Neuronal stem cell (in vitro differentiated cells): ENCODE results near the gene SMNDC1.

Source experiments
- DNase-seq: peaks from one replicate; pipeline ENCODE4 v3.0.0-alpha.2; 2013; ENCODE audit warnings: low spot score
- H2AFZ ChIP-seq: one replicate; pipeline ENCODE4 v1.6.1; 2013; ENCODE audit warnings: mild to moderate bottlenecking, low read length, inconsistent platforms
- H2AK5ac ChIP-seq: 2 replicates; pipeline ENCODE4 v1.6.1; 2013; ENCODE audit warnings: low read depth, mild to moderate bottlenecking, inconsistent platforms, low read length, moderate library complexity, mixed read lengths
- H2BK120ac ChIP-seq: 2 replicates; pipeline ENCODE4 v1.6.1; 2013; ENCODE audit warnings: low read depth, mild to moderate bottlenecking, inconsistent platforms, low read length, moderate library complexity, mixed read lengths
- H2BK12ac ChIP-seq: one replicate; pipeline ENCODE4 v1.6.1; 2013; ENCODE audit warnings: low read length, inconsistent platforms
- H2BK15ac ChIP-seq: 2 replicates; pipeline ENCODE4 v1.6.1; 2013; ENCODE audit warnings: mild to moderate bottlenecking, low read length, inconsistent platforms, mixed read lengths
- H2BK5ac ChIP-seq: one replicate; pipeline ENCODE4 v1.6.1; 2013; ENCODE audit warnings: inconsistent platforms, mild to moderate bottlenecking, low read length, moderate library complexity
- H3K14ac ChIP-seq: one replicate; pipeline ENCODE4 v1.6.1; 2013; ENCODE audit warnings: low read length, inconsistent platforms
- H3K18ac ChIP-seq: 2 replicates; pipeline ENCODE4 v1.6.1; 2013; ENCODE audit warnings: low read length, inconsistent platforms
- H3K23ac ChIP-seq: 2 replicates; pipeline ENCODE4 v1.6.1; 2013; ENCODE audit warnings: low read depth, mild to moderate bottlenecking, mixed read lengths, low read length, inconsistent platforms; ENCODE audit not compliant: poor library complexity
- H3K27ac ChIP-seq: replicated peaks from 3 replicates; pipeline ENCODE4 v1.5.1; 2013; ENCODE audit warnings: low read length, inconsistent platforms
- H3K27me3 ChIP-seq, 3 experiments: 2 replicates each; pipeline ENCODE4 v1.6.1; 2013; ENCODE audit warnings: low read length in 3 of 3, mild to moderate bottlenecking in 2 of 3, inconsistent platforms in 1 of 3, low read depth in 1 of 3, mixed read lengths in 1 of 3, moderate library complexity in 1 of 3; ENCODE audit not compliant: control insufficient read depth in 3 of 3, insufficient read depth in 3 of 3
- H3K36me3 ChIP-seq, 2 donors: replicated peaks in 1 of 2; 2 replicates each; pipeline ENCODE4 v1.6.1; 2013; ENCODE audit warnings: low read length in 2 of 2; ENCODE audit not compliant: control insufficient read depth in 2 of 2, insufficient read depth in 2 of 2
- H3K4ac ChIP-seq: 2 replicates; pipeline ENCODE4 v1.6.1; 2013; ENCODE audit warnings: inconsistent platforms, mild to moderate bottlenecking, low read length, moderate library complexity
- H3K4me1 ChIP-seq, 2 donors: 1 replicate in 1 of 2; 2 replicates in 1 of 2; pipeline ENCODE4 v1.6.1; 2013; ENCODE audit warnings: low read length in 2 of 2, low read depth in 1 of 2; ENCODE audit not compliant: control insufficient read depth in 2 of 2, insufficient read depth in 1 of 2
- H3K4me2 ChIP-seq: one replicate; pipeline ENCODE4 v1.6.1; 2013; ENCODE audit warnings: mild to moderate bottlenecking, low read length, inconsistent platforms; ENCODE audit not compliant: insufficient read depth, poor library complexity, severe bottlenecking
- H3K4me3 ChIP-seq, 2 donors: 2 replicates each; pipeline ENCODE4 v1.5.1; 2013; ENCODE audit warnings: low read length in 2 of 2, mild to moderate bottlenecking in 2 of 2, inconsistent platforms in 1 of 2, moderate library complexity in 1 of 2
- H3K79me1 ChIP-seq: one replicate; pipeline ENCODE4 v1.6.1; 2013; ENCODE audit warnings: low read depth, mild to moderate bottlenecking, inconsistent platforms, low read length, moderate library complexity
- H3K9ac ChIP-seq: one replicate; pipeline ENCODE4 v1.6.1; 2013; ENCODE audit warnings: mild to moderate bottlenecking, low read depth, low read length, inconsistent platforms; ENCODE audit not compliant: poor library complexity
- H3K9me3 ChIP-seq, 2 donors: replicated peaks in 1 of 2; 2 replicates each; pipeline versions ENCODE3 to v1.6.1; 2013; ENCODE audit warnings: low read length in 2 of 2, mild to moderate bottlenecking in 2 of 2, inconsistent platforms in 1 of 2, low read depth in 1 of 2, mixed read lengths in 1 of 2, moderate library complexity in 1 of 2; ENCODE audit not compliant: control insufficient read depth in 2 of 2, insufficient read depth in 1 of 2
- H4K8ac ChIP-seq: one replicate; pipeline ENCODE4 v1.6.1; 2013; ENCODE audit warnings: low read depth, mild to moderate bottlenecking, inconsistent platforms, low read length, moderate library complexity
- H4K91ac ChIP-seq: one replicate; pipeline ENCODE4 v1.6.1; 2013; ENCODE audit warnings: low read length, low read depth, mild to moderate bottlenecking, inconsistent platforms; ENCODE audit not compliant: poor library complexity
- WGBS, 2 donors: extraction: QIAGEN DNeasy Blood & Tissue Kit; methylation state at CpG; one replicate each; pipeline ENCODE4 v1.1.7; 2013; ENCODE audit warnings: missing lambda C conversion rate in 2 of 2, mixed read lengths in 1 of 2; ENCODE audit not compliant: insufficient read length in 2 of 2, insufficient replicate concordance in 1 of 2; ENCODE audit errors: extremely low coverage in 2 of 2; 5-methylcytosine and 5-hydroxymethylcytosine counted together

SMNDC1 gene

GRCh38 chr10:110340816-110341215, 36.1 kb upstream of the SMNDC1 start:
- H3K27me3 ChIP-seq, result peaks cover 0 to 36% (median 0%) of the 10 kb centered on the region in 3 experiments
- H3K4me3 ChIP-seq, result no peak overlapping the region
- no peak overlapping the region for H3K4me2 ChIP-seq
- no peak for DNase-seq
- H3K14ac ChIP-seq, result no peak overlapping the region
- no peaks in the 10 kb centered on the region for H3K36me3 ChIP-seq
- no peak overlapping the region for H2AK5ac ChIP-seq
- H3K9ac ChIP-seq, result no peak overlapping the region
- no peaks in the 10 kb centered on the region for H3K9me3 ChIP-seq
- H2BK12ac ChIP-seq, result no peak overlapping the region
- H2BK15ac ChIP-seq, result no peak overlapping the region
- H3K4ac ChIP-seq, result no peak overlapping the region
- no peak overlapping the region for H2BK5ac ChIP-seq
- H3K18ac ChIP-seq, result no peak overlapping the region
- no peak overlapping the region for H4K8ac ChIP-seq
- no peak overlapping the region for H4K91ac ChIP-seq
- H3K4me1 ChIP-seq, result peaks cover 12 to 14% of the 10 kb centered on the region in 2 donors
- WGBS, 2 donors, result no CpG with 5 or more reads among the region's 6 CpGs
- no peaks in the 10 kb centered on the region for H3K79me1 ChIP-seq
- H3K23ac ChIP-seq, result no peak overlapping the region
- no peak overlapping the region for H2AFZ ChIP-seq
- no peak overlapping the region for H3K27ac ChIP-seq
- H2BK120ac ChIP-seq, result no peak overlapping the region

GRCh38 chr10:110340122-110340521, 35.4 kb upstream of the SMNDC1 start:
- Histone ChIP-seq H2BK15ac (no peak overlapping the region), H2BK5ac (no peak overlapping the region), H2BK12ac (no peak overlapping the region), H3K4me1 (peaks cover 15 to 16% of the 10 kb centered on the region in 2 donors), H3K27ac (no peak overlapping the region), H3K9me3 (no peaks in the 10 kb centered on the region), H3K4ac (no peak overlapping the region), H3K23ac (no peak overlapping the region), H3K9ac (no peak overlapping the region), H3K27me3 (peaks cover 0 to 29% (median 0%) of the 10 kb centered on the region in 3 experiments), H3K4me2 (no peak overlapping the region), H4K91ac (no peak overlapping the region), H3K36me3 (no peaks in the 10 kb centered on the region), H4K8ac (no peak overlapping the region), H2AK5ac (no peak overlapping the region), H2AFZ (no peak overlapping the region), H2BK120ac (no peak overlapping the region), H3K4me3 (no peak overlapping the region), H3K79me1 (no peaks in the 10 kb centered on the region), H3K14ac (no peak overlapping the region), H3K18ac (no peak overlapping the region)
- DNase-seq, result no peak
- WGBS, 2 donors, result 100% methylated on average over 2 of the region's 4 CpGs; no CpG with 5 or more reads in 1 of the 2 donors

GRCh38 chr10:110337906-110338305, 33.2 kb upstream of the SMNDC1 start:
- peaks cover 14 to 15% of the 10 kb centered on the region in 2 donors for H3K4me1 ChIP-seq
- H2AK5ac ChIP-seq, result no peak overlapping the region
- no peak overlapping the region for H4K91ac ChIP-seq
- no peak overlapping the region for H2BK15ac ChIP-seq
- no peak overlapping the region for H2AFZ ChIP-seq
- no peak overlapping the region for H3K4me2 ChIP-seq
- no peak overlapping the region for H3K4me3 ChIP-seq
- no peak overlapping the region for H3K9ac ChIP-seq
- no peak overlapping the region for H3K18ac ChIP-seq
- H2BK120ac ChIP-seq, result no peak overlapping the region
- no peak overlapping the region for H3K4ac ChIP-seq
- DNase-seq, result no peak
- no peak overlapping the region for H3K27ac ChIP-seq
- no peaks in the 10 kb centered on the region for H3K79me1 ChIP-seq
- H3K27me3 ChIP-seq, result peaks cover 0 to 10% (median 0%) of the 10 kb centered on the region in 3 experiments
- H3K23ac ChIP-seq, result no peak overlapping the region
- no peak overlapping the region for H2BK12ac ChIP-seq
- no peak overlapping the region for H3K14ac ChIP-seq
- H4K8ac ChIP-seq, result no peak overlapping the region
- H3K36me3 ChIP-seq, result no peaks in the 10 kb centered on the region
- H2BK5ac ChIP-seq, result no peak overlapping the region
- no peaks in the 10 kb centered on the region for H3K9me3 ChIP-seq
- WGBS, 2 donors, result no CpG with 5 or more reads among the region's 3 CpGs

GRCh38 chr10:110337401-110337800, 32.7 kb upstream of the SMNDC1 start:
- DNase-seq, result no peak
- H3K27ac ChIP-seq, result no peak overlapping the region

More at GRCh38 chr10:110337401-110337800, 32.7 kb upstream of the SMNDC1 start:
- no peak overlapping the region for H2AFZ ChIP-seq
- H3K9ac ChIP-seq, result no peak overlapping the region
- no peak overlapping the region for H3K4me2 ChIP-seq
- WGBS, 2 donors, result no CpG with 5 or more reads among the region's 4 CpGs
- no peak overlapping the region for H3K4ac ChIP-seq
- H3K18ac ChIP-seq, result no peak overlapping the region
- no peak overlapping the region for H2BK5ac ChIP-seq
- H3K23ac ChIP-seq, result no peak overlapping the region
- H4K8ac ChIP-seq, result no peak overlapping the region
- H3K27me3 ChIP-seq, result peaks cover 0 to 5% (median 0%) of the 10 kb centered on the region in 3 experiments
- H3K4me3 ChIP-seq, result no peak overlapping the region
- no peak overlapping the region for H2BK12ac ChIP-seq
- H4K91ac ChIP-seq, result no peak overlapping the region
- H3K14ac ChIP-seq, result no peak overlapping the region
- peaks cover 14 to 15% of the 10 kb centered on the region in 2 donors for H3K4me1 ChIP-seq
- no peak overlapping the region for H2AK5ac ChIP-seq
- H3K36me3 ChIP-seq, result no peaks in the 10 kb centered on the region
- no peaks in the 10 kb centered on the region for H3K9me3 ChIP-seq
- H2BK15ac ChIP-seq, result no peak overlapping the region
- no peak overlapping the region for H2BK120ac ChIP-seq
- no peaks in the 10 kb centered on the region for H3K79me1 ChIP-seq
